ENCODE results near the gene EFEMP2.
A peak's percentile ranks its signal among the peaks of the same experiment; 100 is the strongest.

EFEMP2 gene

GRCh38 chr11:65852508-65853245 lies 19.9 kb downstream of the EFEMP2 start:
- H3K27ac ChIP-seq = no peak overlapping the region
- peaks cover 5% of the 10 kb centered on the region for H3K9me3 ChIP-seq (ENCODE audit: severe bottlenecking)
- H3K36me3 ChIP-seq = peaks cover 67% of the 10 kb centered on the region
- DNase-seq = no peak
- no peak overlapping the region for H3K4me3 ChIP-seq (ENCODE audit: low read depth, low read length)
- no peaks in the 10 kb centered on the region for H3K27me3 ChIP-seq (ENCODE audit: insufficient read depth, low read depth, severe bottlenecking)
- TF ChIP-seq CTCF (IDR thresholded peaks at IDR 0.05; ENCODE audit: low read depth, low read length) = no peak

GRCh38 chr11:65851811-65852507 lies 20.6 kb downstream of the EFEMP2 start:
- Histone ChIP-seq H3K27me3 (ENCODE audit: insufficient read depth, low read depth, severe bottlenecking) (no peaks in the 10 kb centered on the region), H3K36me3 (peaks cover 61% of the 10 kb centered on the region), H3K27ac (no peak overlapping the region), H3K9me3 (ENCODE audit: severe bottlenecking) (peaks cover 5% of the 10 kb centered on the region), H3K4me3 (ENCODE audit: low read depth, low read length) (no peak overlapping the region)
- no peak for DNase-seq
- no peak for TF ChIP-seq CTCF (IDR thresholded peaks at IDR 0.05; ENCODE audit: low read depth, low read length)

- peak; percentile 59 for TF ChIP-seq CTCF (IDR thresholded peaks at IDR 0.05; ENCODE audit: low read depth, low read length)
- H3K4me3 ChIP-seq (ENCODE audit: low read depth, low read length) = no peak overlapping the region
- peak; percentile 53 for DNase-seq
- H3K27ac ChIP-seq = no peak overlapping the region
- peaks cover 53% of the 10 kb centered on the region for H3K36me3 ChIP-seq
- H3K27me3 ChIP-seq (ENCODE audit: insufficient read depth, low read depth, severe bottlenecking) = no peaks in the 10 kb centered on the region
- peaks cover 5% of the 10 kb centered on the region for H3K9me3 ChIP-seq (ENCODE audit: severe bottlenecking)
Measured at GRCh38 chr11:65851083-65851579, 21.5 kb downstream of the EFEMP2 start.

- H3K27ac ChIP-seq = no peak overlapping the region
- peaks cover 46% of the 10 kb centered on the region for H3K36me3 ChIP-seq
- H3K9me3 ChIP-seq (ENCODE audit: severe bottlenecking) = peaks cover 5% of the 10 kb centered on the region
Measured at GRCh38 chr11:65850217-65851082, 22.1 kb downstream of the EFEMP2 start.

More at GRCh38 chr11:65850217-65851082, 22.1 kb downstream of the EFEMP2 start:
- Histone ChIP-seq H3K27me3 (ENCODE audit: insufficient read depth, low read depth, severe bottlenecking) (no peaks in the 10 kb centered on the region), H3K4me3 (ENCODE audit: low read depth, low read length) (no peak overlapping the region)
- no peak for TF ChIP-seq CTCF (IDR thresholded peaks at IDR 0.05; ENCODE audit: low read depth, low read length)
- DNase-seq = no peak
